NCI-H526 treated with DMSO at 0.1 percent for 48 hours (cell line): Measurements from ENCODE around the gene HOXC9.
"Not testable (repeated sequence)": the region's sequence is repeated elsewhere in the genome, so short reads cannot be mapped to it uniquely, and the experiment has no call there.

Experiments used
- DNase-seq: peaks from one replicate; lab custom pipeline; 2025; lab: John Stamatoyannopoulos, UW

HOXC9 gene

GRCh38 chr12:54040148-54040494 is 40.2 kb downstream of the HOXC9 start:
- no peak for DNase-seq

DNA sequence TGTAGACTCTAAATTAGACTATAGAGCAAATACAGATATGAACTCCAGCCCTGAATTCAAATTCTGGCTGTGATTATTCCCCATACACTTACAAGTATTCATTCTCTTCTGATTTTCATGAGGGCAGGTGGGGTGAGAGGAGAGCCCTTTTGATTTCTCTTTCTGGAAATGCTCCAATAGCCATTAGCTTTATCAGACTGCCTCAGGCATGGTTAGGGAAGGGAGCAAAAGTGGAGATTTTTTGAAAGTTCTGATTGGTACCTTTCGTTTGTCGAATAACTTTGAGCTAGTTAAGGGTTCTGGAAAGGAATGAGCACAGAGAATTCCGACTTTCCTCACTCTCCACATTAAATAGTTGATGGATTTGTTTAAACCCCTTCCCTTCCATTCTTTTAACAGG is 40.7 kb downstream of the HOXC9 start:
- DNase-seq = no peak

DNA sequence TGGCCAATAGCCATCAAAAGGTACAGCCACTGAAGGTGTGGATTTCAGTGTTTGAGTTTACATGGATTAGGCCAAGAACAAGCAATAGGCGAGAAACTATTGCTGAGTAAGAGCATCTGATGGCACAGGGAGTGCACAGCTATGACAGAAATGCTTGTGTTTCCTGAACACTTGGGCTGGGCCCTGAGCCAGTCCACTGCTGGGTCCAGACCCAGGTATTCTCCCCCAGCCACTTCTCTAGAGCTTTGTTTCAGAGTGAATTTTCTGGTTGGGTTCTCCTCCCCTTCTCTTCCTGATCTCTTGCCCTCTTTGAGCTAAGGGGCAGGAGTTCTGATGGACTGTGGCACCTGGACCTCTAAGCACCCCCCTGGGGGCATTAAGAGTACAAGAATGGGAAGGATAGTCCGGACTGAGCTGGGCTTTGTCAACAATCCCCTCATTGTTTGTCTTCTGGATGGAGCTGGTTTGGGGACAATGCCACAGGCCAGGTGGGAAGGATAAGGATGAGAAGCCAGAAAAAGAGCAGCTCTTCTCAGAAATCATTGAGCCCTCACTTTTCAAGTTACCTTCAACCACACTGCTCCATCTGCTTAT is 41.2 kb downstream of the HOXC9 start:
- no peak for DNase-seq

- not testable (repeated sequence) for DNase-seq
Measured at GRCh38 chr12:54042033-54042432, 42.1 kb downstream of the HOXC9 start.

- no peak for DNase-seq
Measured at GRCh38 chr12:54042970-54043853, 43.3 kb downstream of the HOXC9 start.

- no peak for DNase-seq
Measured at GRCh38 chr12:54044425-54045103, 44.6 kb downstream of the HOXC9 start.

GRCh38 chr12:54045401-54045800 is 45.4 kb downstream of the HOXC9 start:
- DNase-seq = no peak

- DNase-seq = no peak
Measured at GRCh38 chr12:54045868-54046521, 46.0 kb downstream of the HOXC9 start.

GRCh38 chr12:54046809-54047159 is 46.8 kb downstream of the HOXC9 start:
- no peak for DNase-seq

DNA sequence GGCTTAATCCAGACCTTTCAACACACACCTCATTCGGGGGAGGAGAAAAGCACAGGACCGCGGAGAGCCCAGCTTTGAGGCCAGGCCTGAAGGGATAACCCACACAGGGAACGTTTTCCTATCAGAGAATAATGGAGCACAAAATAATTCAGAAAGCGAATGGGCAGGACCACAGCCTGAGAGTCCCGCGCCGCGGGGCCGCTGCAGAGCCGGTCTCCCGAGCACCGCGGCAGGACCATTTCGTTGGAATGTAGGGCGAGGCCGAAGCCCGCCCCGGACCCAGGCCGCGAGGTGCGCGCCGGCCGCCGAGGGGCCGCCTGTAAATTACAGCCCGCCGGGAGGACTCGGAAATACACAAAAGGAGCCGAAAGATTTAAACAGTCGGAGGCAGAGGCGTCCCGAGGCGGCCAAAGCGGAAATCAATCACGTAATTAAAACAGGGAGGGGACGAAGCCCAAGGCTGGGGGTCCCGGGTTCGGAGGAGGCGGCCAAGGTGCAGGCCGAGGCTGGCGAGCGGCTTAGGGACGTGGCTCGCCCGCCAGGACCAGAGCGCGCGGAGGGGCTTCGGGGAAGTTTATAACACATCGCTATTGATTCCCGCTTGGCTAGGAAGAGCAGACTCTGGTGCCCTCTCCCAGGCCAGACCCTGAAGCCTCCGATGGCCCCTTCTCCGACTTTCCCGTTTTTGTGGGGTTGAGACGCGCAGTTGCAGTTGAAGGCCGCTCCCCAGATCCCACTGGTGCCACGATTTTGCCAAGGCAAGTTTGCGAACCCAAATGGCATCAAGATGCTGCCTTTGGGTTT is 47.4 kb downstream of the HOXC9 start:
- no peak for DNase-seq

DNA sequence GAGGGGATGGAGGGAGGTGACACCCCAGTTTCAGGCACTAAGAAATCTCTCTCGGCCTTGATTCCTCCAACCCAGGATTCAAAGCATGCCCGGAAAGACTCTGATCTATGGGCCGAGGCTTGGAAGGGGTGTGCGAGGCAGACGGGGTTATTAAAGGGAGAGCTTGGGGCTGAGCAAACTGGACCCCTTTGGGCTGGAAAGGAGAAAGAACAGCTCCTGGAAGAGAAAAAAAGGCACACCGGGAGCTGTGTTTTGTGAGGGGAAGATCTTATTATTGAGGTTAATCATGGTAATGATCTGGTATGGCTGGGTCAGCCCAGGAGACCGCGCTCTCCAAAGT is 48.0 kb downstream of the HOXC9 start:
- no peak for DNase-seq

- DNase-seq = no peak
Measured at GRCh38 chr12:54048406-54049093, 48.6 kb downstream of the HOXC9 start.

GRCh38 chr12:54049108-54049507 is 49.1 kb downstream of the HOXC9 start:
- DNase-seq = no peak

GRCh38 chr12:54050482-54050810 is 50.5 kb downstream of the HOXC9 start:
- DNase-seq = no peak

- DNase-seq = no peak
Measured at GRCh38 chr12:54051026-54051842, 51.3 kb downstream of the HOXC9 start.

DNA sequence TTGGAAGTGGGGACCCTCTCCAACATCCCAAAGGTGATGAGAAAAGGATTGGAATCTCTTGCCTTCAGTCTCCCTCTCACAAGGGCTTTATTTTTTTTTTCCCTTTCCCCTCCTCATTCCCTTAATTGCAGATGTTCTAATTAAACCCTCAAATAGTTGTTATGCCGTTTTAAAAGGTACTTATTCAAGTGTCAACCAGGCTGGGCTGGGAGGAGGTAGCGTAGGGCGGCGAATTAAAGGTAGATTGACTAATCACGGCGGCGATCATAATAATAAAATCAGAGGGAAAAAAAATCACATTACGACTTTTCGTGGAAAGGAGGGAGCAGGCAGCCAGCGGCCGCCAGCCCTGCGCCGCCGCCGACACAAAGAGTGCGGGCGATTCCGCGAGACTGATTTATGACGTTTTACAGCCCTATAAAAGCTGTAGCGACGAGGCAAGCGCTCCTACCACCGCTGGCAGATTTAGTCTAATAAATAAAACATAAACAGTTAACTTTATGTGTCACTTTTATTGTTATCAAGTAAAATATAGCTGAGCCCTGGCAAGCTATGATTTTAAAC is 52.0 kb downstream of the HOXC9 start:
- DNase-seq = no peak

DNA sequence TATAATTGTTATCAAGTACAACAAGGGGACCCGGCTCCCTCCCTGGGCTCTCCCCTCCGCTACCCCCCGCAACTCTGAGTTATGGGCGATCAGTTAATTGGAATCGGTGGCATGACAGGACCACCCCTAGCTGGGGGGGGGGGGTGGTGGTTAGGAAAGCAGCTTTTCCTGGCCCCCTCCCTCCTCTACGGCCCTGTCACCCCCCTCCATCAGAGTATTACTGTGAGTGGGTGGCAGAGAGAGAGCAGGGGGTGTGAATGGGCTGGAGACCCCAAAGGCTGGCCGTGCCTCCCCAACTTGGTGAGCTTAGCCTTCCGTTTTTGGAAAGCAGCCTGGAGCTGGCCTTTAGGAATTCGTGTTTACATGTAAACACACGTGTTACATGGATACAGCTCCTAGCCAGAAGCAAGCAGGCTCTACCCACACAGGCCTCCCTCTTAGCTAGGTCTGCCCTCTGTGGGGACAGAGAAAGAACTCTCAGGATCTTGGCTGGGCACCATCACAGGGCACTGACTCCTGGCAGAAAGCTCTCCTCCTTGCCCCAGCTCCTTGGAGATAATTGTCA is 52.6 kb downstream of the HOXC9 start:
- DNase-seq = no peak
